Nephron (organoid): Measurements from ENCODE around the gene CDK18.
A peak's percentile ranks its signal among the peaks of the same experiment; 100 is the strongest.

ENCODE experiments used
- H3K27ac Mint-ChIP-seq, 3 experiments: 2 replicates each; pipeline ENCODE4 v1.8.0; 2020; ENCODE audit warnings: mixed read lengths in 3 of 3, mild to moderate bottlenecking in 2 of 3, moderate library complexity in 1 of 3
- H3K27me3 Mint-ChIP-seq: 2 replicates; pipeline ENCODE4 v1.8.0; 2021; ENCODE audit warnings: low read depth, mild to moderate bottlenecking, moderate library complexity, mixed read lengths
- H3K36me3 Mint-ChIP-seq: 2 replicates; pipeline ENCODE4 v1.8.0; 2020; ENCODE audit warnings: low read depth, mixed read lengths
- H3K4me1 Mint-ChIP-seq: 2 replicates; pipeline ENCODE4 v1.8.0; 2020; ENCODE audit warnings: mixed read lengths
- H3K4me3 Mint-ChIP-seq, 3 experiments: 2 replicates each; pipeline ENCODE4 v1.8.0; 2020; ENCODE audit warnings: mild to moderate bottlenecking in 3 of 3, mixed read lengths in 3 of 3, moderate library complexity in 2 of 3
- H3K9me3 Mint-ChIP-seq: 2 replicates; pipeline ENCODE4 v1.8.0; 2020; ENCODE audit warnings: mixed read lengths
- TF ChIP-seq, protein P1 (sequence below), 3 experiments: fragments of 200-600 bp; sonication (generic); IDR thresholded peaks; one replicate each; pipeline ENCODE4 v1.5.0; 2021; ENCODE audit warnings: antibody characterized with exemption in 3 of 3; ENCODE audit not compliant: unreplicated experiment in 3 of 3

The CDK18 gene

DNA sequence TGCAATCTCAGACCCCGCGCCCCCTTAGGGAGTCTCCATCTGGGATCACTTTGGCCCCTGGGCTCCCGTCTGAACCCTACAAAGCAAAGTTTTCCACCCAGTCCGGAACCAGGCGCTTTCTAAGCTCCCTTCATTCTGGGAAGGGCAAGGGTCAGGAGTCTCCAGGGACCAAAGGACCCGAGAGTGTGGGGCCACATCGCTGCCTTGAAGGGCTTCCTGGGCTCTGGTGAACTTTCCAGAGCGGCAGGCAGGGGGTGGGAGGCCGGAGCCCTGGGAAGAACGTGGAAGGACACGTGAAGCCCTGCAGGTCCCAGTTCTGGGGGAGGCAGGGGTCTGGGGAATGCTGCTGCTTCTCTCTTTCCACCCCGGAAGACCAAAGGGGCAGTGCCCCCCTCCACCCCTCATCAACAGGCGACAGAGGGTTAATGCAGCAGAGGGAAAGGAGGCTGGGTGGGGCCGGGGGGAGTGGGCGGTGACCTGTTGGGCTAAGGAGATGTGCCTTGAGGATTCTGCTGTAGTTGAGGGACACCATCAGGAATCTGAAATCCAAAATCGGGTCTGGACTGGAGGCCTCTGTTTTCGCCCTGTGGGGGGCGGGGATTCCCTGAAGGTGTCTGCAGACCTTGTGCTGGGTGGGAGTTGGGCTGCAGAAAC, 734 bp downstream of the CDK18 start:
- TF ChIP-seq, protein P1, sequence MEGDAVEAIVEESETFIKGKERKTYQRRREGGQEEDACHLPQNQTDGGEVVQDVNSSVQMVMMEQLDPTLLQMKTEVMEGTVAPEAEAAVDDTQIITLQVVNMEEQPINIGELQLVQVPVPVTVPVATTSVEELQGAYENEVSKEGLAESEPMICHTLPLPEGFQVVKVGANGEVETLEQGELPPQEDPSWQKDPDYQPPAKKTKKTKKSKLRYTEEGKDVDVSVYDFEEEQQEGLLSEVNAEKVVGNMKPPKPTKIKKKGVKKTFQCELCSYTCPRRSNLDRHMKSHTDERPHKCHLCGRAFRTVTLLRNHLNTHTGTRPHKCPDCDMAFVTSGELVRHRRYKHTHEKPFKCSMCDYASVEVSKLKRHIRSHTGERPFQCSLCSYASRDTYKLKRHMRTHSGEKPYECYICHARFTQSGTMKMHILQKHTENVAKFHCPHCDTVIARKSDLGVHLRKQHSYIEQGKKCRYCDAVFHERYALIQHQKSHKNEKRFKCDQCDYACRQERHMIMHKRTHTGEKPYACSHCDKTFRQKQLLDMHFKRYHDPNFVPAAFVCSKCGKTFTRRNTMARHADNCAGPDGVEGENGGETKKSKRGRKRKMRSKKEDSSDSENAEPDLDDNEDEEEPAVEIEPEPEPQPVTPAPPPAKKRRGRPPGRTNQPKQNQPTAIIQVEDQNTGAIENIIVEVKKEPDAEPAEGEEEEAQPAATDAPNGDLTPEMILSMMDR (IDR thresholded peaks at IDR 0.05; ENCODE audit: unreplicated experiment in 3 of 3): no peak
- Mint-ChIP-seq H3K27ac (peak overlapping the region; percentile 82 to 93 (median 90)), H3K9me3 (no peaks in the 10 kb centered on the region), H3K4me1 (peaks cover 59% of the 10 kb centered on the region), H3K27me3 (peaks cover 14% of the 10 kb centered on the region), H3K4me3 (peak overlapping the region; percentile 86 to 92 (median 88)), H3K36me3 (no peaks in the 10 kb centered on the region)

DNA sequence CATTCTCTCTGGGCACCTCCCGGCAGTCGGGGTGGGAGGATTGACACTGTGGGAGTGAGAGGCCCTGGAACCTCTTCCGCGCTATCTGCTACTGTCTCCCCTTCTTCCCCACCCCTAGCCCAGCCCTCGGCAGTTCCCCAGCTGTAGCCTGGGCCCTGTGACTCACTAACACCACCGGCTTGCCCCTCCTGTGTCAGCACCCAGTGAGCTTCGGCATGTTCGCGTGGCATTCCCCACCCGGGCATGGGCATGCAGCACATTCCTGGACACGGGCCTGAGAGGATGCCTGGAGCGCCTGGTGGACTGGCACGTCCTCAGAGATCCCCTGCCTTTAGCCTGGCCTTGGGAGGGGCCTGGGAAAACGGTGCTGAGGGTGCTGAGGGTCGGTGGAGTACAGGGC, 1.3 kb downstream of the CDK18 start:
- H3K4me1 Mint-ChIP-seq: peaks cover 53% of the 10 kb centered on the region
- peak overlapping the region; percentile 43 to 93 (median 82) for H3K27ac Mint-ChIP-seq
- TF ChIP-seq, protein P1 (IDR thresholded peaks at IDR 0.05; ENCODE audit: unreplicated experiment in 3 of 3): no peak
- no peaks in the 10 kb centered on the region for H3K9me3 Mint-ChIP-seq
- H3K27me3 Mint-ChIP-seq: peaks cover 14% of the 10 kb centered on the region
- H3K36me3 Mint-ChIP-seq: no peaks in the 10 kb centered on the region
- H3K4me3 Mint-ChIP-seq: peak overlapping the region; percentile 86 to 92 (median 88)

DNA sequence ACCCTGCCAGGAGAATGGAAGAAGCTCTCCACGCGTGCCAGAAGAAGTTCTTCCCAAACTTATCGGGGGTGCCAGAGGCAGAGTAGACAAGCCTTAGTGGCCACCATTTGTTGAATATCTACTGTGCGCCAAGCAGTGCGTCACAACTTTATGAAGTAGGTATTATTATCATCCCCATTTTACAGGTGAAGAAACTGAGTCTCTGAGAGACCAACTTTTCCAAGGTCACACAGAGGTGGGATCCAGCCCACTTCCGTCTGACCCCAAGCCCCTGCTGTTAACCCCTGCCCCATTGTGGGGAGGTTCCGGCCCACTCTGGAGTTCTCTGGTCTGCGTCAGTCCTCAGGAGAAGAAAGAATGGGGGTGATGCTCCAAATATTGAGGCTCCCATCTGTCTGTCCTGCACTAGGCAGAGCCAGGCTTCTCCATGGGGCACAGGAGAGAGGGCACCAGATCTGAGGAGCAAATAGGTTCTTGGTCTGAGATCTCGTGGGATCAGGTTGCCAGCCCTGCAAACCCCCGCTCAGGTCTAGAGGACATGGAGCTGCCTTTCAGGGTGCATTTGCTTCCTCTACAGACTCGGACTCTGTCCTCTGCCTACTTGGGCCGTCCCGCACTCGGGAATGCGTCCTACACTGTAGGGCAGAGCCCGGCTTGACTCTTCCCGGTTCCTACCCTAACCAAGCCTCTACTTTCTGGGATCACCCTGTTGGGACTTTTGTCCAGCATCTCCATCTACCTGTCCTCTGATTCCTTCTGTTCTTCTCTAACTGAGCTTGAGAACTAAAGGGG, 2.1 kb downstream of the CDK18 start:
- H3K27me3 Mint-ChIP-seq: peaks cover 14% of the 10 kb centered on the region
- peaks cover 51% of the 10 kb centered on the region for H3K4me1 Mint-ChIP-seq
- TF ChIP-seq, protein P1 (IDR thresholded peaks at IDR 0.05; ENCODE audit: unreplicated experiment in 3 of 3): no peak
- H3K9me3 Mint-ChIP-seq: no peaks in the 10 kb centered on the region
- H3K36me3 Mint-ChIP-seq: no peaks in the 10 kb centered on the region
- peak overlapping the region; percentile 86 to 92 (median 88) for H3K4me3 Mint-ChIP-seq
- peak overlapping the region; percentile 66 to 93 (median 93) for H3K27ac Mint-ChIP-seq

DNA sequence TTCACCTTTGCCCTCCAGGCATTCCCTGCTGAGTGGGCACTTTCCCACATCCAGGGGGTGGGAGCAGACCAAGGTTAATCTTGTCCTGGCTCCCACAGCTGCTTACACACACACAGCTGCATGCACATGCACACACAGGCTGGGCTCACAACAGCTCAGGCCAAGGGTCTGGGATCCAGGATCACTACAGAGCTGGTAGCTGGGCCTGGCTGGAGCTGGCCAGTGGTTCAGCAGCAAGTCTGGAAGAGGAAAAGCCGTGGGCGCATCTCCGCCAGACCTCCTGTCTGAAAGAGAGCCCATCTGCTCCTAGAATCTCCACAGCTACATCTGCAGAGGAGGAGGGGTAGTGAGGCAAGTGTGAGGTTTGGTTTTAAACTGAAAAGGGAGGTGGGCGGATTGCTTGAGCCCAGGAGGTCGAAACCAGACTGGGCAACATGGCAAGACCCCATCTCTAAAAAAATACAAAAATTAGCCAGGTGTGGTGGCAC, 3.8 kb downstream of the CDK18 start:
- H3K4me1 Mint-ChIP-seq: peaks cover 50% of the 10 kb centered on the region
- peaks cover 14% of the 10 kb centered on the region for H3K27me3 Mint-ChIP-seq
- H3K9me3 Mint-ChIP-seq: no peaks in the 10 kb centered on the region
- H3K4me3 Mint-ChIP-seq: peak overlapping the region; percentile 51 to 68 (median 61)
- H3K27ac Mint-ChIP-seq: peak overlapping the region; percentile 66 to 93 (median 84)
- H3K36me3 Mint-ChIP-seq: no peaks in the 10 kb centered on the region
- TF ChIP-seq, protein P1 (IDR thresholded peaks at IDR 0.05; ENCODE audit: unreplicated experiment in 3 of 3): no peak

DNA sequence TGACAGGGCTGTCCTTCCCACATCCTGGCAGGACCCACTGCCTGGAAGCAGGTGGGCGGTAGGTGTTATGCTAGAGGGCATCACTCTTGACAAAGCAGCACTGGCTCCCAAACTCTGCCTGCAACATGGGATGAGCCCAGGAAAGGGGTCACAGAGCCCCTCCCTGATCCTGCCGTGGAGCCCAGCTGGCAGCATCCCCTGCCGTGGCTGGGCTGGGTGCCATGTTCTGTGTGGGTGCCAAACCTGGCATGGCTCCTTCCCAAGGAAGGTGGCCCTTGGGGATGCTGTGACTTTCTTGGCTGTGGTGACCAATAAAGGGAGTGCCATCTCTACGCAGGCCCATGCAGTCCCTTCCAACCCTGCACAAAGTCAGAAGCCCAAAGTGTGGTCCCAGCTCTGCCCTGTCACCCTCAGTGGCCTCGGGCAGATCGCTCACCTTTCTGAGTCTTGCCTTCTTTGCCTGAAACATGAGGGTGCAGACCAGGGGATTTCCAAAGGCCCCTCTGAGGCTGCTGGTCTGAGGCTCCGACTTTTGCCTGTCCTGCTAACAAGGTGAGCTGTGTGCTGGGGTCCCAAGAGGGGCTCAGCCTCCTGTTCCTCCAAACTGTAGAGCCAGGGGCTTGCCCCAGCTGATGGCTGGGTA, 6.0 kb downstream of the CDK18 start:
- H3K9me3 Mint-ChIP-seq: no peaks in the 10 kb centered on the region
- peak overlapping the region in 2 of 3 experiments; percentile 47 to 79 for H3K27ac Mint-ChIP-seq
- no peaks in the 10 kb centered on the region for H3K36me3 Mint-ChIP-seq
- no peak overlapping the region for H3K4me3 Mint-ChIP-seq
- TF ChIP-seq, protein P1 (IDR thresholded peaks at IDR 0.05; ENCODE audit: unreplicated experiment in 3 of 3): no peak
- peaks cover 60% of the 10 kb centered on the region for H3K4me1 Mint-ChIP-seq
- H3K27me3 Mint-ChIP-seq: peaks cover 14% of the 10 kb centered on the region
